Measurements from ENCODE around the gene KRTAP5-11. TPM values are rescaled to one million over a fixed set of nuclear protein-coding genes. Genes with fewer than 3 reads are reported as not detected.

KRTAP5-11 gene
- total RNA-seq, 1 donor, result not detected

DNA sequence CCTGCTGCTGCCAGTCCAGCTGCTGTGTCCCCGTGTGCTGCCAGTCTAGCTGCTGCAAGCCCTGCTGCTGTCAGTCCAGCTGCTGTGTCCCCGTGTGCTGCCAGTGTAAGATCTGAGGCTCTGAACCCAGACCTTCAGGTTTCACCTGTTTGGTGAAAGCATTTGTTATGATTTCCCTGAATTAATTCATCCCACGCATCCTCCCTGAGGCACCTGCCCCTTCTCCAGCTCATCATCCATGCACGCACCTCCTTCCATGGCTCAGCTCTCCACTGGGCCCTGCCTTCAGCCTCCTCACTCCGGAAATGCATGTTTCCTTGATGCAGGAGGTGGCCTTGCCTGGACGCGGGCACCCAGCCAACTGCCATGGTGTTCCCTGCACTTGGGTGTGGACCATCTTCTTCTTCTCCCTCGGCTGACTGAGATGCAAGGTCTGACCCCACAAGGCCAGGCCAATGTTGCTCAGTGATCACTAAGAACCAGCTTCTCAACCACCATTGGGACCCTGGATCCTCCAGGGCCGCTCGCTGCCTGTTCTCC is 16.5 kb downstream of the KRTAP5-11 start:
- TF ChIP-seq, protein P1, sequence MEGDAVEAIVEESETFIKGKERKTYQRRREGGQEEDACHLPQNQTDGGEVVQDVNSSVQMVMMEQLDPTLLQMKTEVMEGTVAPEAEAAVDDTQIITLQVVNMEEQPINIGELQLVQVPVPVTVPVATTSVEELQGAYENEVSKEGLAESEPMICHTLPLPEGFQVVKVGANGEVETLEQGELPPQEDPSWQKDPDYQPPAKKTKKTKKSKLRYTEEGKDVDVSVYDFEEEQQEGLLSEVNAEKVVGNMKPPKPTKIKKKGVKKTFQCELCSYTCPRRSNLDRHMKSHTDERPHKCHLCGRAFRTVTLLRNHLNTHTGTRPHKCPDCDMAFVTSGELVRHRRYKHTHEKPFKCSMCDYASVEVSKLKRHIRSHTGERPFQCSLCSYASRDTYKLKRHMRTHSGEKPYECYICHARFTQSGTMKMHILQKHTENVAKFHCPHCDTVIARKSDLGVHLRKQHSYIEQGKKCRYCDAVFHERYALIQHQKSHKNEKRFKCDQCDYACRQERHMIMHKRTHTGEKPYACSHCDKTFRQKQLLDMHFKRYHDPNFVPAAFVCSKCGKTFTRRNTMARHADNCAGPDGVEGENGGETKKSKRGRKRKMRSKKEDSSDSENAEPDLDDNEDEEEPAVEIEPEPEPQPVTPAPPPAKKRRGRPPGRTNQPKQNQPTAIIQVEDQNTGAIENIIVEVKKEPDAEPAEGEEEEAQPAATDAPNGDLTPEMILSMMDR (IDR thresholded peaks at IDR 0.05; ENCODE audit: insufficient read depth, low read length), result no peak
- no peak for DNase-seq (ENCODE audit: low read depth)

DNA sequence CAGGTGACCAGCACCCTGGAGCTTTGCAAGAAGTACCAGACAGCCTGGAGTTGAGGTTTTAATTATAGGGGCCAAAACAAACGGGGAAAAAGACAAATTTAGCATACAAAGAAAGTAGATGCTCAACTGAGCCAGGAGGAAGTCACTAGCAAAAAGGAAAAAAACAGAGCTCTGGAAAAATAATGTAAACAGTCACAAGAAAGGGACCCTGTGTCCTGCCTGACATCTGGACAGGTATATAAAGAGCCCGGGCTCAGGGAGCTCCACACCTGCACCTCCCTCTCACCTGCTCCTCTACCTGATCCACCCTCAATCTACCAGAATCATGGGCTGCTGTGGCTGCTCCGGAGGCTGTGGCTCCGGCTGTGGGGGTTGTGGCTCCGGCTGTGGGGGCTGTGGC is 17.4 kb downstream of the KRTAP5-11 start, which contains the start of gene KRTAP5-10:
Gene KRTAP5-10, plus strand, starts transcription at position 301 of the 400 bp plus-strand sequence. Its CDS starts 25 bp downstream, at position 326.
- no peak within 1 kb of the TSS for H3K4me3 ChIP-seq (ENCODE audit: low read depth, low read length)
- TF ChIP-seq, protein P1 (IDR thresholded peaks at IDR 0.05; ENCODE audit: insufficient read depth, low read length), result no peak
- DNase-seq (ENCODE audit: low read depth), result no peak

More for the DNA sequence above, 16.5 kb downstream of the KRTAP5-11 start:
- H3K4me3 ChIP-seq (ENCODE audit: low read depth, low read length), result no peak overlapping the region

DNA sequence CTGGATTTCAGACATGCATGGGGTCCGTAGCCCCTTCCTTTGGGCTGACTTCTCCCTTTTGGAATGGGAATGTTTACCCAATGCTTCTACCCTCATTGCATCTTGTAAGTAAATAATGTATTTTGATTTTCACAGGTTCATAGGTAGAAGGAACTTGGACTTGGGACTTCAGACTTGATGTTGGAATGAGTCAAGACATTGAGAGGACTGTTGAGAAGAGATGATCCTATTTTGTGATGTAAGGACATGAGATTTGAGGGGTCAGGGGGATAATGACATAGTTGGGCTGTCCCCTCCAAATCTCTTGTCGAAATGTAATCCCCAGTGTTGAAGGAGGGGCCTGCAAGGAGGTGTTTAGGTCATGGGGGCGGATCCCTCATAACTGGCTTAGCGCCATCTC is 18.2 kb downstream of the KRTAP5-11 start:
- H3K4me3 ChIP-seq (ENCODE audit: low read depth, low read length), result no peak overlapping the region
- TF ChIP-seq, protein P1 (IDR thresholded peaks at IDR 0.05; ENCODE audit: insufficient read depth, low read length), result no peak
- DNase-seq (ENCODE audit: low read depth), result no peak

DNA sequence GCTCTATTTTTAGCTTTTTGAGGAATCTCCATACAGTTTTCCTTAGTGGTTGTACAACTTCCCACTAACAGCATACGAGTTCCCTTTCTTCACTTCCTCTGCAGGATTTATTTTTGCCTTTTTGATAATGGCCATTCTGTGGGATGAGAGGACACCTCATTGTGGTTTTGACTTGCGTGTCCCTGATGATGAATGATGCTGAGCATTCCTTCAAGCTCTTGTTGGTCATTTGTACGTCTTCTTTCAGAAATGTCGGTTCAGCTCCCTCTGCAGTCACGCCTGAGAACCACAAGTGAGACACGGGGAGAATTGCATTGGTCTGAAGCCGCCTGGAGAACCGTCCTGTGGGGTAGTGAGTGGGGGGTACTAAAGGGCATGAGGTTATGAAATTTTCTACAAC is 19.3 kb downstream of the KRTAP5-11 start:
- H3K4me3 ChIP-seq (ENCODE audit: low read depth, low read length), result no peak overlapping the region
- TF ChIP-seq, protein P1 (IDR thresholded peaks at IDR 0.05; ENCODE audit: insufficient read depth, low read length), result no peak
- DNase-seq (ENCODE audit: low read depth), result peak; percentile 14

GRCh38 chr11:71562120-71562519 is 20.6 kb downstream of the KRTAP5-11 start:
- H3K4me3 ChIP-seq (ENCODE audit: low read depth, low read length), result no peak overlapping the region
- TF ChIP-seq, protein P1 (IDR thresholded peaks at IDR 0.05; ENCODE audit: insufficient read depth, low read length), result no peak
- DNase-seq (ENCODE audit: low read depth), result peak; percentile 15

DNA sequence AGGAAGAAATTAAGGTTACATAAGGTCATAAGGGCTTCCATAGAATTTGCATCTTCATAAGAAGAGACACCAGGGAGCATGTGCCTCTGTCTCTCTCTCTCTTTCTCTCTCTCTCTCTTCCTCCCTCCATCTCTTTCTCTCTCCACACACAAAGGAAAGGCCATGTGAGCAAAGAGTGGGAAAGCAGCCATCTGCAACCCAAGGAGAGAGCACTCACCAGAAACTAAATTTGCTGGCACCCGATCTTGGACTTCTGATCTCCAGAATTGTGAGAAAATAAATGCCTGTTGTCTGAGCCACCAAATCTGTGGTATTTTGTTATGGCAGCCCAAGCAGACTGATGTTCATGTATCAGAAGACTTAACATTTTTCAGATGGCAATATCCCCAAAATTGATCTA is 23.7 kb downstream of the KRTAP5-11 start:
- H3K4me3 ChIP-seq (ENCODE audit: low read depth, low read length), result no peak overlapping the region
- DNase-seq (ENCODE audit: low read depth), result no peak
- TF ChIP-seq, protein P1 (IDR thresholded peaks at IDR 0.05; ENCODE audit: insufficient read depth, low read length), result no peak

DNA sequence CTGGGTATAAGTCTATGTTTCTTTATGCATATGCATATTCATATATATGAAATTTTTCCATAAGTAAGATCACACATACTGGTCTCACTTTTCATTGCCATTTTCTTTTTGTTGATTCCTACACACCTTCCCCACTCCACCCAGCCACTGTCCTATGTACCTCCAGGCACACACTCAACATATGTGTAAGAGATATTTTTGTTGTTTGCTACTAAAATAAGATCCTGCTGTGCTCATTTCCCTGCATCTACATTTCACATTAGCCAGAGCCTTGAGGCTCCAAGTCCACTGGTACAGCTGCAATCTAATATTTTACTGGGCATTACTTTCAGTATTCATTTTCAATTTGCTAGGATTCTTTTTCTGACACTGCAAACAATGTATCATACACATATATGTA is 25.4 kb downstream of the KRTAP5-11 start:
- TF ChIP-seq, protein P1 (IDR thresholded peaks at IDR 0.05; ENCODE audit: insufficient read depth, low read length), result no peak
- H3K4me3 ChIP-seq (ENCODE audit: low read depth, low read length), result no peak overlapping the region
- no peak for DNase-seq (ENCODE audit: low read depth)
